GM12865 (cell line): Measurements from ENCODE around the gene CREBBP.

Experiments
- DNase-seq: peaks from one replicate; pipeline ENCODE4 v3.0.0; 2010; ENCODE audit warnings: low read depth
- H3K4me3 ChIP-seq: 2 replicates; pipeline ENCODE4 v1.5.1; 2011; ENCODE audit warnings: mild to moderate bottlenecking, low read depth, low read length, control low read depth
- TF ChIP-seq, protein P1 (sequence below): IDR thresholded peaks from 2 replicates; pipeline ENCODE4 v1.5.1; 2011; ENCODE audit warnings: low read length, control low read depth, low read depth, inconsistent platforms; ENCODE audit not compliant: insufficient read depth; ENCODE audit errors: missing control alignments

The CREBBP gene

DNA sequence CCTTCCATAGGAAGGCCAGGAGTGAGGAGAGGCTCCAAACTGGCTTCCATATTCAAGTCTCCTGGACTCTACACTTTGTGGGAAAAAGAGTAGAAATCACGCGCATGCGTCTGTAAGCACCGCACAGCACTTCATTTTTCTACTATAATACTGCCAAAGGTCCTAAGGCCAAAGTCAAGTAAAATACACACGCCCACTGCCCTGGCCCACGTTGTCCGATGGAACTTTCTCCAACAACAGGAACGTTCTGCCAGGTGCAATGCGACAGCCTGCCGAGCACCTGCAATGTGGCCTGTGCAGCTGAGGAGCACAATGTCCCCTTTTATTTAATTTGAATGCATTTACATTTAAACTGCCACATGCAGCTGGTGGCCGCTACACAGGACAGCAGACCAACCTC, 202.5 kb downstream of the CREBBP start:
- TF ChIP-seq, protein P1, sequence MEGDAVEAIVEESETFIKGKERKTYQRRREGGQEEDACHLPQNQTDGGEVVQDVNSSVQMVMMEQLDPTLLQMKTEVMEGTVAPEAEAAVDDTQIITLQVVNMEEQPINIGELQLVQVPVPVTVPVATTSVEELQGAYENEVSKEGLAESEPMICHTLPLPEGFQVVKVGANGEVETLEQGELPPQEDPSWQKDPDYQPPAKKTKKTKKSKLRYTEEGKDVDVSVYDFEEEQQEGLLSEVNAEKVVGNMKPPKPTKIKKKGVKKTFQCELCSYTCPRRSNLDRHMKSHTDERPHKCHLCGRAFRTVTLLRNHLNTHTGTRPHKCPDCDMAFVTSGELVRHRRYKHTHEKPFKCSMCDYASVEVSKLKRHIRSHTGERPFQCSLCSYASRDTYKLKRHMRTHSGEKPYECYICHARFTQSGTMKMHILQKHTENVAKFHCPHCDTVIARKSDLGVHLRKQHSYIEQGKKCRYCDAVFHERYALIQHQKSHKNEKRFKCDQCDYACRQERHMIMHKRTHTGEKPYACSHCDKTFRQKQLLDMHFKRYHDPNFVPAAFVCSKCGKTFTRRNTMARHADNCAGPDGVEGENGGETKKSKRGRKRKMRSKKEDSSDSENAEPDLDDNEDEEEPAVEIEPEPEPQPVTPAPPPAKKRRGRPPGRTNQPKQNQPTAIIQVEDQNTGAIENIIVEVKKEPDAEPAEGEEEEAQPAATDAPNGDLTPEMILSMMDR, result no peak
- no peak for DNase-seq
- no peak overlapping the region for H3K4me3 ChIP-seq

DNA sequence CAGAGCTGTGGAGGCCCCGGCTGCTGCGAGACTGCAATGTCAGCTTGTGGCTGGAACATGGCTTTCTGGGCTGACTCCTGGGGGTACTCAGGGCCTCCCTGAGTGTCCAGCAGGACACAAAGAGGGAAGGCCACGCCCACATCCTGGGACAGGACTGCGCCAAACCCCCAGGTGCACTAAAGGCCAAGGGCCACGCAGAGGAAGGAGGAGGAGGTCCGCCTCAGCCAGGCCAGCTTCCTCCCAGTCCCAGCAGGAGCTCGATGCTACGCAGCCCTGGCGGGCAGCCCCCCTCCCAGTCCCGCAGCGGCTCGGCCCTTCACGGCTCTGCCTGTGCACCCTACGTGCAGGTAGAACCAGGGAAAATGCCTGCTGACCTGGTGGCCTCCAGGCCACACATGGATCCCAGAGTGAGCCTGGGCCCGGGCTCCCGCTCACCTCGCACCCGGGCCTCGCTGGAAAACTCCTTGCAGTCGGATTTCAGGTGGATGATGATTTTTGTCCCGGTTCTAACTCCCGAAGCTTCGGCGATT, 204.8 kb downstream of the CREBBP start:
- no peak for DNase-seq
- no peak overlapping the region for H3K4me3 ChIP-seq
- TF ChIP-seq, protein P1, result no peak
